HepG2 (cell line): Measurements from ENCODE around the gene KIRREL3. TPM values are rescaled to one million over a fixed set of nuclear protein-coding genes. Genes with fewer than 3 reads are reported as not detected.

ENCODE experiments used
- ATAC-seq: fragments of 200-7000 bp; cut with Tn5 transposase; 3 replicates; pipeline ENCODE4 v1.9.1; 2020; ENCODE audit warnings: mild to moderate bottlenecking, moderate library complexity
- BruUV-seq: library from RNA; stranded (reverse); fragments of 400-500 nt; replicated peaks from 2 replicates; lab custom pipeline; 2021; lab: Mats Ljungman, UMichigan
- CTCF ChIA-PET: fragments of 300-600 bp; formaldehyde crosslinking; extraction: SDS; loops from one replicate; lab custom pipeline; 2021; ENCODE audit warnings: low total read pairs, inconsistent platforms, low intra/inter-chr PET ratio; lab: Yijun Ruan, JAX
- POLR2A ChIA-PET: fragments of 350-600 bp; sonication (Branson Sonifier 250); formaldehyde crosslinking; loops from one replicate; lab custom pipeline; 2020; ENCODE audit warnings: antibody characterized with exemption, inconsistent platforms; lab: Yijun Ruan, JAX
- DNase-seq: peaks from one replicate; pipeline ENCODE4 v3.0.0-alpha.2; 2015; ENCODE audit warnings: low spot score
- FAIRE-seq: peaks from 3 replicates; lab custom pipeline; 2011; peaks lifted over from hg19 to GRCh38; lab: Jason Lieb, UNC
- H2AFZ ChIP-seq: one replicate; pipeline ENCODE4 v1.6.1; 2011; ENCODE audit warnings: low read length, inconsistent platforms
- H3K27ac ChIP-seq: fragments of 300-600 bp; 3 replicates; pipeline ENCODE4 v1.8.0; 2011; ENCODE audit warnings: mixed run types, mild to moderate bottlenecking, mixed read lengths, low read length, inconsistent platforms; ENCODE audit not compliant: insufficient read depth; ENCODE audit errors: extremely low read length
- H3K27me3 ChIP-seq, 2 experiments: fragments of 200-600 bp in 1 of 2; 2 replicates in 1 of 2; 3 replicates in 1 of 2; pipeline versions ENCODE4 v1.6.0 to v1.8.0; 2011; ENCODE audit warnings: low read length in 2 of 2, mild to moderate bottlenecking in 2 of 2, moderate library complexity in 2 of 2, inconsistent platforms in 1 of 2; ENCODE audit not compliant: insufficient read depth in 2 of 2, control insufficient read depth in 1 of 2
- H3K36me3 ChIP-seq, 2 experiments: fragments of 200-600 bp in 1 of 2; replicated peaks in 1 of 2; 2 replicates in 1 of 2; 3 replicates in 1 of 2; pipeline versions ENCODE4 v1.5.1 to v1.8.0; 2011; ENCODE audit warnings: low read length in 2 of 2, inconsistent platforms in 1 of 2; ENCODE audit not compliant: insufficient read depth in 2 of 2, control insufficient read depth in 1 of 2
- H3K4me1 ChIP-seq: 2 replicates; pipeline ENCODE4 v1.5.1; 2012; ENCODE audit warnings: low read length, inconsistent platforms; ENCODE audit not compliant: insufficient read depth
- H3K4me2 ChIP-seq: 2 replicates; pipeline ENCODE4 v1.6.0; 2011; ENCODE audit warnings: low read depth, low read length, inconsistent platforms
- H3K4me3 ChIP-seq, 3 experiments: fragments of 200-600 bp in 1 of 3; sonication (generic), shearing (Covaris generic) in 1 of 3; replicated peaks in 1 of 3; 2 replicates each; pipeline ENCODE4 v1.5.1; 2011 to 2016; ENCODE audit warnings: low read length in 3 of 3, inconsistent platforms in 2 of 3, low read depth in 2 of 3, mild to moderate bottlenecking in 2 of 3, control low read depth in 1 of 3, mixed read lengths in 1 of 3; ENCODE audit not compliant: insufficient read depth in 1 of 3
- H3K79me2 ChIP-seq: one replicate; pipeline ENCODE4 v1.6.1; 2011; ENCODE audit warnings: low read length, inconsistent platforms; ENCODE audit not compliant: insufficient read depth
- H3K9ac ChIP-seq: 2 replicates; pipeline ENCODE4 v1.6.0; 2011; ENCODE audit warnings: mild to moderate bottlenecking, low read depth, low read length, inconsistent platforms; ENCODE audit not compliant: insufficient read depth
- H3K9me3 ChIP-seq: 2 replicates; pipeline ENCODE4 v1.5.1; 2012; ENCODE audit warnings: mild to moderate bottlenecking, low read length
- H4K20me1 ChIP-seq: 2 replicates; pipeline ENCODE4 v1.6.0; 2011; ENCODE audit warnings: inconsistent platforms, mild to moderate bottlenecking, low read length, moderate library complexity; ENCODE audit not compliant: insufficient read depth
- ATRX ChIP-seq: sonication (generic); formaldehyde crosslinking; IDR thresholded peaks from 2 replicates; pipeline ENCODE4 v1.4.0; 2020; ENCODE audit warnings: missing genetic modification reagents, borderline replicate concordance
- CBX1 ChIP-seq: IDR thresholded peaks from one replicate; pipeline ENCODE4 v1.6.1; 2016; ENCODE audit warnings: antibody characterized with exemption, low read depth
- FOXC1 ChIP-seq: sonication (generic); formaldehyde crosslinking; IDR thresholded peaks from 2 replicates; pipeline ENCODE4 v1.8.0; 2022; ENCODE audit warnings: mild to moderate bottlenecking, missing genetic modification reagents, borderline replicate concordance
- HDAC6 ChIP-seq: fragments of 200-600 bp; sonication (generic); IDR thresholded peaks from 2 replicates; pipeline ENCODE4 v1.7.0; 2017; ENCODE audit warnings: mild to moderate bottlenecking, antibody characterized with exemption, low read length, low read depth
- IKZF4 ChIP-seq: sonication (generic); formaldehyde crosslinking; IDR thresholded peaks from 2 replicates; pipeline ENCODE4 v1.5.1; 2020; ENCODE audit warnings: borderline replicate concordance, mild to moderate bottlenecking, low read depth, missing genetic modification reagents; ENCODE audit errors: not compliant biosample characterization
- KDM4B ChIP-seq: sonication (generic); formaldehyde crosslinking; IDR thresholded peaks from 2 replicates; pipeline ENCODE4 v1.4.0; 2020; ENCODE audit warnings: missing genetic modification reagents
- MED13 ChIP-seq: sonication (generic); formaldehyde crosslinking; IDR thresholded peaks from 2 replicates; pipeline ENCODE4 v1.5.0; 2020; ENCODE audit warnings: missing genetic modification reagents
- MXD1 ChIP-seq: sonication (generic); formaldehyde crosslinking; IDR thresholded peaks from 2 replicates; pipeline ENCODE4 v1.4.0; 2020; ENCODE audit warnings: mild to moderate bottlenecking, missing genetic modification reagents
- POLR2AphosphoS2 ChIP-seq: IDR thresholded peaks from 2 replicates; pipeline ENCODE4 v1.6.1; 2011; ENCODE audit warnings: low read depth, low read length, improper control_type of control experiment
- SIX4 ChIP-seq: sonication (generic); formaldehyde crosslinking; IDR thresholded peaks from 2 replicates; pipeline ENCODE4 v1.4.0; 2020; ENCODE audit warnings: missing genetic modification reagents
- SP140L ChIP-seq: sonication (generic); formaldehyde crosslinking; IDR thresholded peaks from 2 replicates; pipeline ENCODE4 v1.4.0; 2020; ENCODE audit warnings: missing genetic modification reagents, borderline replicate concordance
- TAF15 ChIP-seq: fragments of 200-400 bp; formaldehyde crosslinking; IDR thresholded peaks from one replicate; pipeline ENCODE4 v1.6.1; 2018; ENCODE audit warnings: mild to moderate bottlenecking, low read depth, low read length; ENCODE audit not compliant: poor library complexity, severe bottlenecking
- TERF1 ChIP-seq: sonication (generic); formaldehyde crosslinking; IDR thresholded peaks from 2 replicates; pipeline ENCODE4 v1.8.0; 2022; ENCODE audit warnings: mild to moderate bottlenecking, missing genetic modification reagents, moderate library complexity
- THAP7 ChIP-seq: sonication (generic); formaldehyde crosslinking; IDR thresholded peaks from 2 replicates; pipeline ENCODE4 v1.8.1; 2023; ENCODE audit warnings: mild to moderate bottlenecking, missing genetic modification reagents
- TOPORS ChIP-seq: sonication (generic); formaldehyde crosslinking; IDR thresholded peaks from 2 replicates; pipeline ENCODE4 v1.8.0; 2023; ENCODE audit warnings: mild to moderate bottlenecking, missing genetic modification reagents
- ZBTB43 ChIP-seq: sonication (generic); formaldehyde crosslinking; conservative IDR thresholded peaks from 2 replicates; pipeline ENCODE4 v1.4.0; 2020; ENCODE audit warnings: missing genetic modification reagents
- ZBTB49 ChIP-seq: sonication (generic); formaldehyde crosslinking; IDR thresholded peaks from 2 replicates; pipeline ENCODE4 v1.4.0; 2020; ENCODE audit warnings: missing genetic modification reagents, borderline replicate concordance
- ZFY ChIP-seq: sonication (generic); formaldehyde crosslinking; IDR thresholded peaks from 2 replicates; pipeline ENCODE4 v1.4.0; 2020; ENCODE audit warnings: missing genetic modification reagents
- ZNF451 ChIP-seq: sonication (generic); formaldehyde crosslinking; IDR thresholded peaks from 2 replicates; pipeline ENCODE4 v1.5.0; 2020; ENCODE audit warnings: mild to moderate bottlenecking, missing genetic modification reagents
- ZSCAN21 ChIP-seq: sonication (generic); formaldehyde crosslinking; IDR thresholded peaks from 2 replicates; pipeline ENCODE4 v1.8.0; 2022; ENCODE audit warnings: mild to moderate bottlenecking, missing genetic modification reagents, moderate library complexity, borderline replicate concordance
- WGBS: methylation state at CpG from one replicate; pipeline ENCODE4 v1.1.6; 2017; ENCODE audit warnings: low lambda C conversion rate; 5-methylcytosine and 5-hydroxymethylcytosine counted together
- in situ Hi-C: cut with HindIII; loops from 2 replicates; pipeline ENCODE4 v1.10.0; 2017; ENCODE audit warnings: low pct_unique_long_range_greater_than_20kb; ENCODE audit not compliant: extremely low pct_ligation_motif_present
- intact Hi-C: fragments of 100-400 bp; cut with micrococcal nuclease; formaldehyde crosslinking; loops from one replicate; pipeline ENCODE4 v1.10.0; 2022; ENCODE audit not compliant: unreplicated experiment
- polyA plus RNA-seq, 8 experiments: library from polyadenylated mRNA; depleted of rRNA in 3 of 8; stranded (reverse) in 7 of 8; unstranded in 1 of 8; fragments of >200 nt; fragmentation: Illumina TruSeq in 4 of 8; extraction: Trizol in 4 of 8; gene quantifications; 2 replicates each; pipeline versions ENCODE4 v1.2.1 to v1.2.3, GENCODE V29; 2011 to 2016; ENCODE audit warnings: low read depth in 4 of 8, missing spikeins in 1 of 8, mixed read lengths in 1 of 8; ENCODE audit not compliant: insufficient read depth in 1 of 8
- total RNA-seq, 5 experiments: library from RNA; depleted of rRNA; stranded (reverse); fragments of >200 nt; fragmentation: Illumina TruSeq; extraction: Trizol; gene quantifications; 2 replicates each; pipeline ENCODE4 v1.2.3, GENCODE V29; 2016; ENCODE audit warnings: low read depth in 1 of 5

KIRREL3 gene
- total and polyA plus RNA-seq, 2 of the 13 experiments (the other 11 are each of a cell fraction or from before 2014, with no cell fraction given), result not detected

- no peaks in the 10 kb centered on the region for H3K36me3 ChIP-seq
- no peak overlapping the region for H3K9ac ChIP-seq
- H3K4me3 ChIP-seq, result no peak overlapping the region
- H4K20me1 ChIP-seq, result no peaks in the 10 kb centered on the region
- no peaks in the 10 kb centered on the region for H3K9me3 ChIP-seq
- in situ Hi-C loops (loop anchor here (10.0 kb wide), 1 partner anchor 156 kb away; no protein-coding TSS in a partner anchor), intact Hi-C loops (loop anchor here (10.0 kb wide), 2 partner anchors 156 to 474 kb away; no protein-coding TSS in a partner anchor)
- no peaks in the 10 kb centered on the region for H3K79me2 ChIP-seq
- no peak for TF ChIP-seq ZBTB49 (CRISPR knock-in tag)
- no peak for TF ChIP-seq ZSCAN21 (CRISPR knock-in tag)
- TF ChIP-seq TAF15, result no peak
- no peak for TF ChIP-seq HDAC6
- no peak for TF ChIP-seq SP140L (CRISPR knock-in tag)
- TF ChIP-seq CBX1, result no peak
- TF ChIP-seq ZFY (CRISPR knock-in tag), result no peak
- no peak for TF ChIP-seq MXD1 (CRISPR knock-in tag)
- no peak for TF ChIP-seq TERF1
- TF ChIP-seq THAP7 (CRISPR knock-in tag), result no peak
- TF ChIP-seq KDM4B, result no peak
- TF ChIP-seq MED13 (CRISPR knock-in tag), result no peak
- TF ChIP-seq ATRX (CRISPR knock-in tag), result no peak
- no peak for TF ChIP-seq ZNF451 (CRISPR knock-in tag)
- TF ChIP-seq TOPORS (CRISPR knock-in tag), result no peak
- no peak for TF ChIP-seq ZBTB43 (CRISPR knock-in tag)
- TF ChIP-seq SIX4 (CRISPR knock-in tag), result no peak
- no peak for TF ChIP-seq POLR2AphosphoS2
- TF ChIP-seq IKZF4, result no peak
- TF ChIP-seq FOXC1 (CRISPR knock-in tag), result no peak
- no peak overlapping the region for H2AFZ ChIP-seq
- H3K27ac ChIP-seq, result no peak overlapping the region
- no peak for DNase-seq
- H3K27me3 ChIP-seq, result peaks cover 3 to 38% of the 10 kb centered on the region in 2 experiments; a peak in 4 of 5 replicates
- no peak overlapping the region for H3K4me2 ChIP-seq
- WGBS, result 43% methylated on average over 5 of the region's 5 CpGs
- no peak for ATAC-seq
- peaks cover 11% of the 10 kb centered on the region for H3K4me1 ChIP-seq
- no peak for FAIRE-seq
- ChIA-PET CTCF (no interaction called here), POLR2A (no interaction called here)
- BruUV-seq, result no TSS peak
These were observed 399.4 kb downstream of the KIRREL3 start for GRCh38 chr11:126601136-126601535.
